GM20431 (cell line): ENCODE measurements around the gene CCDC85C.

Source experiments
- in situ Hi-C: fragments of 300-500 bp; cut with MseI, MboI; formaldehyde crosslinking; loops from one replicate; pipeline ENCODE4 v1.15.0; 2020; ENCODE audit warnings: low sequenced_read_pairs; ENCODE audit not compliant: unreplicated experiment

Gene CCDC85C

DNA sequence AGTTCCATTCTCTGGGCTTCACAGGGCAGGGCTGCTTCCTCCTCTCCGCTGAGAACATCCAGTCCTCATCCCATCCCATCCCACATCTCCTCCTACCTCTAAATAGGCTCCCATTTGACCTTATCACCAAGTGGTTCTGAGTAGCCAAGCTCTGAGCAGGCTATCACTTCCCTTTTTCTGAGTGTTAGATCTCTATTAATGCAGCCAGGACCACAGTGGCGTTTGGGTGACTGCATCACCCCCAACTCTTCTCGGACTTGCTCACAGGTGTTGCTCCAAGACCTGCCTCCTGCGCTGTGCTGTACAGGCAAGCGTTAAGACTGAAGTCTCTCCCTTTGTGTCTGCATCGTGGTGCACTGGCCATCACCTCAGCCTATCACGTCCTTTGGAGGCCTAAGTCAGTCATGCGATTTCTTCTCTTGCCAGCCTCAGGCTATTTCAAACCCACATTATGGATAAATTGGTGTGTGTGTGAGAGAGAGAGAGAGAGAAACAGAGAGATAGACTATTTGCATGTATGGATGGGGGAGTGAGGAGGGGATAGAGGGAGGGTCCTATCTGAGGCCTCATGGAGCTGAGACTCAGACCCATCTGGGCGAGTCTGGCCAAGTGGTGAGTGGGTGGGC lies 28.5 kb upstream of the CCDC85C start:
- in situ Hi-C loops: loop anchor here (10.0 kb wide), 1 partner anchor 118 kb away; no protein-coding TSS in a partner anchor

DNA sequence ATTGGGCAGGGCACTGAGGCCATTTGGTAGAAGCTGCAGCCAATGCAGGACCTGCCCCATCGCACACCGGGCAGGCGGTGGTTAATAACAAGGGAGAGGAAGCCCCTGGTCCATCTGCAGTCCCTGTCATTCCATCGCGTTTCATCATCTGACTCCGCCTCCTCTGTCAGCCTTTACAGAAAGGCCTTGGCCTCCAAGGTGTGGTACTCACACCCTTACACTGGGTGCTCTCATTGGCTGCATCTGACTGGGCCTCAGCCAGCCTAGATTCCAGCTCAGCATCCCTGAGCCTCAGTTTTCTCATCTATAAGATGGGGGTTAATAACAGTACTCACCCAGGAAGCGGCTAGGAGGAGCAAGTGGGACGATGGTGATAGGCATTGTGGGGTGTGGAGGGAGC lies 26.2 kb upstream of the CCDC85C start:
- in situ Hi-C loops: loop anchor here (10.0 kb wide), 1 partner anchor 115 kb away; no protein-coding TSS in a partner anchor

- in situ Hi-C loops: loop anchor here (10.0 kb wide), 1 partner anchor 94 kb away; no protein-coding TSS in a partner anchor
Observed at GRCh38 chr14:99628887-99629618, 25.0 kb upstream of the CCDC85C start.

GRCh38 chr14:99627510-99628381 lies 23.7 kb upstream of the CCDC85C start:
- in situ Hi-C loops: loop anchor here (10.0 kb wide), 1 partner anchor 93 kb away; no protein-coding TSS in a partner anchor

GRCh38 chr14:99627100-99627499 lies 23.1 kb upstream of the CCDC85C start:
- in situ Hi-C loops: loop anchor here (10.0 kb wide), 1 partner anchor 92 kb away; no protein-coding TSS in a partner anchor

DNA sequence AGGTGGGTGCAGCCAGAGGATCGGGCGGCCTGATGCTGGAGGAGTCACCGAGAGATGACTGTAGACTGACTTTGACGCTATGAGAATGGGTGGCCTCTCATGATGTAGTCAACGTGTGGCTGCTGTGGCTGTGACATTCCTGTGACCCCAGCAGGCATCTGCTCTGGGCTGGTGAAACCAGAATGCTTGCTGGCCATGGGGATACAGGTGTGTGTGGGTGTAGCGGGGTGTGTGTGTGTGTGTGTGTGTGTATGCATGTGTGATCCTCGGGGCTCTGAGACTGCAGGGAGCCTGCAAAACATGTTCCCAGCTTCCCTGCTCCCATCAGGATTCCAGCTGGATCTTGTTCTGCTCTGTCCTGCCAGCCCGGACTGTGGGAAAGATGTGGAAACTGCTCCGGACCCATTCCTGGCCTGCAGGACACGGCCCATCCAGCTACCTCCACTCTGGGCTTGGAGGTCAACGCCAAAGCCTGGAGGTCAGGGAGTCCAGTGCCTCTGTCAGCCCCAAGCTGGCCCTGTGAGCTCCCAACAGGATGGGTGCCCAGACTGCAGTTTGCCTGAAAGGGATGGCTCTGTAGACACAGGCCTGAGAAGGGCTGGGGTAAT lies 22.1 kb upstream of the CCDC85C start:
- in situ Hi-C loops: loop anchor here (10.0 kb wide), 1 partner anchor 91 kb away; no protein-coding TSS in a partner anchor

GRCh38 chr14:99625476-99625875 lies 21.5 kb upstream of the CCDC85C start:
- in situ Hi-C loops: loop anchor here (10.0 kb wide), 1 partner anchor 91 kb away; no protein-coding TSS in a partner anchor

GRCh38 chr14:99624971-99625370 lies 21.0 kb upstream of the CCDC85C start:
- in situ Hi-C loops: loop anchor here (10.0 kb wide), 1 partner anchor 90 kb away; no protein-coding TSS in a partner anchor

DNA sequence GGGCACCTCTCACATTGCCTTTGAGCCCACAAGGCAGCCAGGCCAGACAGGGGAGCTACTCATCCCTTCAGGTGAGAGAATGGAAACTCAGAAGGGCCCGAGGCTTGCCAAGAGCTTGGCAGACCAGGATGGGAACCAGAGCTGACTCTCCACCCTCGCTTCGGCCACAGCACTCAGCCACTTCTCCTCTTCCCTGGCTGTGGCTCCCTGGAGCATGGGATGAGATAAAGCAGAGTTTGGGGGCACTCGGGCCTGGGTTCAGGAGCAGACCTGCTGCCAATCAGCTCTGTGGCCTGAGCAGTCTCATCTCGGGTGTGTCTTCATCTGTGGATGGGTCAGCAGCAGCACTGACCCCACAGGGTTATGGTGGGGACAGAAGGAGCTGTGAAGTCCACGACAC lies 20.0 kb upstream of the CCDC85C start:
- in situ Hi-C loops: loop anchor here (10.0 kb wide), 1 partner anchor 89 kb away; no protein-coding TSS in a partner anchor

DNA sequence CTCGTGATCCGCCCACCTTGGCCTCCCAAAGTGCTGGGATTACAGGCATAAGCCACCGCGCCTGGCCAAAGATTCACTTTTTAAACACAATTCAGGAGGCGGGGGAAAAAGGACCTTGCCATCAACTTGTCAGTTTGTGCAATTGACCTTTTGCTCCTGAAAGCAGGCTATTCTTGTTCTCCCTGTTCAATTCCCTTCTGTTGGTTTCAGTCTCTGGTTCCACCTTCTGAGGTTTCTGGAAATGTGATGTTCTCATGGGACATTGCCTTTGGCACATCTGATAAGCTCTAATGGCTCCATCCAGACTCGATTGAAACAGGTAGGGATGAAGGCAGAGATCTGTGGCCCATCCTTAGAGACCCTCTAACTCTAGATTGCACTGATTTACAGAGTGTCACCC lies 17.9 kb upstream of the CCDC85C start:
- in situ Hi-C loops: loop anchor here (10.0 kb wide), 1 partner anchor 87 kb away; no protein-coding TSS in a partner anchor

DNA sequence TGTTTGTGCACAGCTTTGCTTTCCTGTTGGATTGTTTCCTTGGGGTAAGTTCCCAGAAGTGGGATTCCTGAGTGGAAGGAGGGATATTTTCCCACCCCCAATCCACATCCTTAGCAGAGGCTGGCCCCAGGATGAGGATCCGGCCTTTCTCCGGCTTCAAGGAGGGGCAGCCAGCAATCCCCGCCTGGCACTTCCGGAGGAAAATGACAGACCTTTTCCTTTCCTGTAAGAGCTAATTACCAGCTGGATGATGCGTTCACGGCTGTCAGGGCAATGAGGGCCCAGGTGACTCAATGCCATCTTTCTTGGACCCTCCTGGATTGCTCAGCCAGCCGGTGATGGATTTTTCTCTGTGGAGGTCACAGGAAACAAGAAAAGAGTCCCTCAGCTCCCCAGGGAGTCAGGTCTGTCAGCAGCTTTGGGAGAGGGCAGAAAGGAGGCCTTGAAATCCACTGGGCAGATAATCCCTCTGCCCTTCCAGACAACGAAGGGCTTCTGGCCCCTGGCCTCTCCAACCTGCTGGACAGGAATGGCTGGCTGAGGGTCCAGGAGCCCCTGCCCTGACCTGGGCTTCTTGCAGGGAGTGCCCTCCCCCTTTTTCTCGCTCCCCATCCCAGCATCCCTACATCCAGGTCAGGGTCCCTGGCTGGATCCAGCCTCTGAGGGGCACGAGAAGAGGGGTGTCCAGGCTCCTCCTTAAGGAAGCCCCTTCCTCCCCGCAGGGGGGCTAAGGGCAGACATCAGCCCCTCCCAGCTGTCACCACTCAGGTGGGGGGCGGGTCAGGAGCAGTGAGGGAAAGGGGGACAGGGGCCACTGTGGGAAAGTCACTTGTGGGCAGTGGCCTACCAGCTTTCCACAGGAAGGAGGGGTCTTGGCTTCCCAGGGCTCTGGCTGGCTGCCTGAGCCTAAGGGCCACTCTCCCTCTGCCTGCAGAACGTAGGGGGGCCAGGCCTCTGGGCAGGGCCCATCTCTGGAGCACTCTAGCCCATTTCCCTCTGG lies 16.1 kb upstream of the CCDC85C start:
- in situ Hi-C loops: loop anchor here (10.0 kb wide), 1 partner anchor 85 kb away; no protein-coding TSS in a partner anchor

DNA sequence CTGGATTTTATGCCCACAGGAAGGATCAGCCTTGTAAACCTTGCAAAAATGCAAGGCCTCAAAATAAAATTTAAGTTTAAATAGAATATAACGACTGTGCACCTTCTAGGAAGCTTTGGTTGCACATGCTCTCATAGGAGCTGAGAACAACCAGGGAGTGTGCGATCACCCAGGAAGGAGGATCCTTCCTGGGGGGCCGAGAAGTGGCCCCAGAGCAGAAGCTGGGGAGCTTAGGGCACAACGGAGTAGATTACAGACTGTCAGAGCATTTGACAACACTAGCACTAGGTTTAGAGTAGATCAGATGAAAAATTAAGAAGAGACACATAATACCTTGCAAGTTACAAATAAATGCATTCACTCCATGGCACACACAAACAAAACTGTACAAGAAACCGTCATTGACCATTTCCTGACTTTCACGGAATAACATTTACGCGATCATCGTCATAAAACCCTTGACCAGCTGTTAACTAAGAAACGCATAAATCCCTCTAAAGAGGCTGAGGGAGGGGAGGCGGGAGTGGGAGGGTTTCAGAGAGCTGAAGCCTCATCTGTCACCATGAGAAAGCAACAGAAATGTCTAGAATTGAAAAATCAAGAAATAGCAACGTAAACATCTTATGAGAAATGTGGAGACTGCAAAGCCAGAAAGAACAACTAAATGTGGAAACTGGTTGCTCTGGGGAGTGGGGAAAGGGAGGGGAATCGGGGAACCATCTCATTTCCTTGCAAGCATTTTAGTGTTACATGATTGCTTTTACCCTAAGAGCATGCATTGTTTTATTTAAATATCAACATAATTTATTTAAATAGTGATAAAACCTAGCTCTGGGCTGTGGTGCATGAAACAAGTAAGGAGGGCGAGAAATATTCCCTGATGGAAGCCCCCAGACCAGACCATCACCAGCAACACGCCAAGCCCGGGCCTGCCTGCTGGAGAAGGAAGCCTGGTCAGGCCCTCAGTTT lies 13.1 kb upstream of the CCDC85C start:
- in situ Hi-C loops: no loop called here

GRCh38 chr14:99615497-99616157 lies 11.6 kb upstream of the CCDC85C start:
- in situ Hi-C loops: no loop called here

DNA sequence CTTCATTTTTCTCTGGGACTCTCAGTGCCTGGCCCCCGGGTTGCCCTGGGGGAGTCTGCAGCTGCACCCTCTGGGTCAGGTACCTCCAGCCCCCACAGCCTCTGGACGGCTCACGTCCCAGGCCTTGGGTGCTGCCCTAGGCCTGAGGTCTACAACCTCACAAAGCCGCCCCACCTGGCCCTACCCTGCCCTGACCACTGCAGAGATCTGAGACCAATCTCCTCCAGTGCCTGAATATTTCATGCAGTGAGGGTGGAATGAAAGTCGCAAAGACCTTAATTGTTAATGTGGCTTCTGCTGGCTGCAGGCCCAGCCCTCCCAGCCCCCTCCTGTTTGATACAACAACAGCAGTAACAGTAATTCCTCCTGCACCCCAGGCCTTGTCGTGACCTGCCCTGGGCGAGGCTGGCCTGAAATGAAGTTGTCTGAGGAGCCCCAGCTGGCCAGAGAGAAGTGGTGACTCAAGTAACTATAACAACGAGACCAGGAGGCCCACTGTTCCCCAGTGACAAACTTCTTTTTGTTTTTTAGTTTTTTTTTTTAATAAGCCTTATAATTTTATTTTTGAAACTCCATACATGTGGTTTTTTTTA lies 8.8 kb upstream of the CCDC85C start:
- in situ Hi-C loops: no loop called here

DNA sequence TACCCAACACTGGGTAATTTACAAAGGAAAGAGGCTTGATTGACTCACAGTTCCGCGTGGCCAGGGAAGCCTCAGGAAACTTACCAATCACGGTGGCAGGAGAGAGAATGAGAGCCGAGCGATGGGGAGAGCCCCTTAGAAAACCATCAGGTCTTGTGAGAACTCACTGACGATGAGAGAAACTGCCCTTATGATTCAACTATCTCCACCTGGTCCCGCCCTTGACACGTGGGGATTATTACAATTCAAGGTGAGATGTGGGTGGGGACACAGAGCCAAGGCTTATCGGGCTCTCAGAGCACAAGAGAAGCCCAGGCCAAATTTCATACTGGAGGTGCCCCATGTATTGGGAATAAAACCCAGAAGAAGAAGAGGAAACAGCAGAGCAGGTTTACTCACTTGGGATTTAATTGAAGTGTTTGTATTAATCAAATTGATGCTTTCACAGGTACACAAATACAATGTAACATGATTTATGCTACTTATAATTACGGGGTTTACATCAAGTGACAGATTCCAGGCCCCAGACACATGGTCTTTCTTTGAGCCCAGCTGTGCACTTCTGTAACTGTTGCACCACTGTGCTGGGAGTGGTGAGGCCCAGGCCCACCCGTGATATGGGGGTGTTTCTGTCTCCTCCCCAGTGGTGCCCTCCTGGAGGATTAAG lies 8.2 kb upstream of the CCDC85C start:
- in situ Hi-C loops: no loop called here

GRCh38 chr14:99611646-99612045 lies 7.6 kb upstream of the CCDC85C start:
- in situ Hi-C loops: no loop called here
